Measurements from ENCODE around the gene CMTM5. TPM values are rescaled to one million over a fixed set of nuclear protein-coding genes. Genes with fewer than 3 reads are reported as not detected.

The CMTM5 gene
- total RNA-seq, 4 donors from 2014 or later, result 0.76 TPM; not detected in 3

GRCh38 chr14:23406244-23406643 is 29.4 kb downstream of the CMTM5 start:
- DNase-seq (ENCODE audit: low spot score in 2 of 2), result no peak
- peaks cover 57% of the 10 kb centered on the region for H3K27me3 ChIP-seq
- H3K27ac ChIP-seq, result no peak overlapping the region
- H3K9me3 ChIP-seq, result no peaks in the 10 kb centered on the region
- TF ChIP-seq POLR2A (IDR thresholded peaks at IDR 0.05) (no peak), EP300 (IDR thresholded peaks at IDR 0.05) (no peak), POLR2AphosphoS5 (IDR thresholded peaks at IDR 0.05) (no peak)
- TF ChIP-seq, protein P1, sequence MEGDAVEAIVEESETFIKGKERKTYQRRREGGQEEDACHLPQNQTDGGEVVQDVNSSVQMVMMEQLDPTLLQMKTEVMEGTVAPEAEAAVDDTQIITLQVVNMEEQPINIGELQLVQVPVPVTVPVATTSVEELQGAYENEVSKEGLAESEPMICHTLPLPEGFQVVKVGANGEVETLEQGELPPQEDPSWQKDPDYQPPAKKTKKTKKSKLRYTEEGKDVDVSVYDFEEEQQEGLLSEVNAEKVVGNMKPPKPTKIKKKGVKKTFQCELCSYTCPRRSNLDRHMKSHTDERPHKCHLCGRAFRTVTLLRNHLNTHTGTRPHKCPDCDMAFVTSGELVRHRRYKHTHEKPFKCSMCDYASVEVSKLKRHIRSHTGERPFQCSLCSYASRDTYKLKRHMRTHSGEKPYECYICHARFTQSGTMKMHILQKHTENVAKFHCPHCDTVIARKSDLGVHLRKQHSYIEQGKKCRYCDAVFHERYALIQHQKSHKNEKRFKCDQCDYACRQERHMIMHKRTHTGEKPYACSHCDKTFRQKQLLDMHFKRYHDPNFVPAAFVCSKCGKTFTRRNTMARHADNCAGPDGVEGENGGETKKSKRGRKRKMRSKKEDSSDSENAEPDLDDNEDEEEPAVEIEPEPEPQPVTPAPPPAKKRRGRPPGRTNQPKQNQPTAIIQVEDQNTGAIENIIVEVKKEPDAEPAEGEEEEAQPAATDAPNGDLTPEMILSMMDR (IDR thresholded peaks at IDR 0.05), result no peak
- no peak overlapping the region for H3K4me3 ChIP-seq
- WGBS, result 17% methylated on average over 4 of the region's 4 CpGs
- H3K36me3 ChIP-seq, result no peaks in the 10 kb centered on the region
- no peaks in the 10 kb centered on the region for H3K4me1 ChIP-seq

- no peak overlapping the region for H3K27ac ChIP-seq
- peaks cover 56% of the 10 kb centered on the region for H3K27me3 ChIP-seq
- H3K9me3 ChIP-seq, result no peaks in the 10 kb centered on the region
- H3K36me3 ChIP-seq, result no peaks in the 10 kb centered on the region
- no peak for TF ChIP-seq POLR2AphosphoS5 (IDR thresholded peaks at IDR 0.05)
- TF ChIP-seq, protein P1 (IDR thresholded peaks at IDR 0.05), result no peak
- no peak for TF ChIP-seq EP300 (IDR thresholded peaks at IDR 0.05)
- no peak for TF ChIP-seq POLR2A (IDR thresholded peaks at IDR 0.05)
- WGBS, result 87% methylated on average over 12 of the region's 15 CpGs
- no peak overlapping the region for H3K4me3 ChIP-seq
- no peak for DNase-seq (ENCODE audit: low spot score in 2 of 2)
- H3K4me1 ChIP-seq, result no peaks in the 10 kb centered on the region
Measured at GRCh38 chr14:23406725-23407355, 30.0 kb downstream of the CMTM5 start.

- no peak for DNase-seq (ENCODE audit: low spot score in 2 of 2)
- no peak for TF ChIP-seq POLR2AphosphoS5 (IDR thresholded peaks at IDR 0.05)
- TF ChIP-seq EP300 (IDR thresholded peaks at IDR 0.05), result no peak
- TF ChIP-seq, protein P1 (IDR thresholded peaks at IDR 0.05), result no peak
- TF ChIP-seq POLR2A (IDR thresholded peaks at IDR 0.05), result no peak
- Histone ChIP-seq H3K36me3 (no peaks in the 10 kb centered on the region), H3K9me3 (no peaks in the 10 kb centered on the region), H3K27ac (no peak within 1 kb of the TSS), H3K4me3 (no peak within 1 kb of the TSS), H3K4me1 (no peaks in the 10 kb centered on the region), H3K27me3 (peaks cover 53% of the 10 kb centered on the region)
- 80% methylated on average over 15 of the region's 15 CpGs for WGBS
Measured at GRCh38 chr14:23407516-23408306, 30.9 kb downstream of the CMTM5 start, which contains the start of gene MYH6. MYH6 (minus strand) TSS chr14:23408273; CDS start chr14:23407223, 1,050 bp downstream.

GRCh38 chr14:23408307-23408630 is 31.4 kb downstream of the CMTM5 start:
- Histone ChIP-seq H3K9me3 (no peaks in the 10 kb centered on the region), H3K27me3 (peaks cover 47% of the 10 kb centered on the region), H3K36me3 (no peaks in the 10 kb centered on the region), H3K4me1 (no peaks in the 10 kb centered on the region), H3K27ac (no peak overlapping the region), H3K4me3 (no peak overlapping the region)
- no peak for DNase-seq (ENCODE audit: low spot score in 2 of 2)
- 52% methylated on average over 5 of the region's 5 CpGs for WGBS
- TF ChIP-seq POLR2AphosphoS5 (IDR thresholded peaks at IDR 0.05), result no peak
- TF ChIP-seq EP300 (IDR thresholded peaks at IDR 0.05), result no peak
- TF ChIP-seq POLR2A (IDR thresholded peaks at IDR 0.05), result no peak
- TF ChIP-seq, protein P1 (IDR thresholded peaks at IDR 0.05), result no peak

- WGBS, result 80% methylated on average over 1 of the region's 2 CpGs
Measured at GRCh38 chr14:23409475-23409874, 32.6 kb downstream of the CMTM5 start.

More at GRCh38 chr14:23409475-23409874, 32.6 kb downstream of the CMTM5 start:
- H3K4me3 ChIP-seq, result no peak overlapping the region
- no peak overlapping the region for H3K27ac ChIP-seq
- no peak for TF ChIP-seq EP300 (IDR thresholded peaks at IDR 0.05)
- no peak for TF ChIP-seq POLR2AphosphoS5 (IDR thresholded peaks at IDR 0.05)
- no peak for DNase-seq (ENCODE audit: low spot score in 2 of 2)
- no peaks in the 10 kb centered on the region for H3K36me3 ChIP-seq
- H3K27me3 ChIP-seq, result peaks cover 35% of the 10 kb centered on the region
- no peaks in the 10 kb centered on the region for H3K4me1 ChIP-seq
- no peaks in the 10 kb centered on the region for H3K9me3 ChIP-seq
